Thymus (tissue), 14 donors: ENCODE measurements around the gene CCDC141. TPM values are rescaled to one million over a fixed set of nuclear protein-coding genes. Genes with fewer than 3 reads are reported as not detected.
A peak's percentile ranks its signal among the peaks of the same experiment; 100 is the strongest.
"Not testable (repeated sequence)": the region's sequence is repeated elsewhere in the genome, so short reads cannot be mapped to it uniquely, and the experiment has no call there.

Experiments
- DNase-seq, 9 donors: peaks; one replicate each; pipeline ENCODE4 v3.0.0-alpha.2; 2013; ENCODE audit warnings: low spot score in 9 of 9, low read depth in 6 of 9, missing footprints in 1 of 9
- H3K27ac ChIP-seq, 2 donors: one replicate each; pipeline ENCODE4 v1.5.1; 2013; ENCODE audit warnings: control low read depth in 1 of 2, low read depth in 1 of 2, low read length in 1 of 2, mild to moderate bottlenecking in 1 of 2, moderate library complexity in 1 of 2
- H3K27me3 ChIP-seq, 2 donors: one replicate each; pipeline ENCODE4 v1.5.1; 2013; ENCODE audit warnings: low read length in 1 of 2; ENCODE audit not compliant: control insufficient read depth in 2 of 2, insufficient read depth in 1 of 2
- H3K36me3 ChIP-seq, 2 donors: one replicate each; pipeline ENCODE4 v1.5.1; 2013; ENCODE audit warnings: low read length in 1 of 2, mild to moderate bottlenecking in 1 of 2, moderate library complexity in 1 of 2; ENCODE audit not compliant: control insufficient read depth in 2 of 2, insufficient read depth in 2 of 2
- H3K4me1 ChIP-seq, 2 donors: one replicate each; pipeline ENCODE4 v1.5.1; 2013; ENCODE audit warnings: low read length in 2 of 2; ENCODE audit not compliant: control insufficient read depth in 2 of 2, insufficient read depth in 2 of 2
- H3K4me3 ChIP-seq, 2 donors: one replicate each; pipeline ENCODE4 v1.5.1; 2013; ENCODE audit warnings: low read length in 2 of 2, control low read depth in 1 of 2, mild to moderate bottlenecking in 1 of 2
- H3K9me3 ChIP-seq, 2 donors: one replicate each; pipeline ENCODE4 v1.5.1; 2013; ENCODE audit warnings: low read length in 1 of 2, mild to moderate bottlenecking in 1 of 2; ENCODE audit not compliant: control insufficient read depth in 2 of 2, insufficient read depth in 1 of 2
- WGBS: extraction: QIAGEN DNeasy Blood & Tissue Kit; methylation state at CpG from one replicate; pipeline ENCODE4 v1.1.7; 2013; 5-methylcytosine and 5-hydroxymethylcytosine counted together
- long read RNA-seq, 10 donors: transcript quantifications; one replicate each; lab custom pipeline, GENCODE V29; 2026
- polyA plus RNA-seq: library from polyadenylated mRNA; stranded (reverse); fragments of 200-250 nt; gene quantifications from one replicate; pipeline ENCODE4 v1.2.3, GENCODE V29; 2013
- total RNA-seq: library from RNA; stranded (reverse); fragments of 120-200 nt; gene quantifications from one replicate; pipeline ENCODE4 v1.2.4, GENCODE V29; 2013
- donor health status: healthy.

Gene CCDC141
- 5.8 TPM for total RNA-seq
- polyA plus RNA-seq: 0.84 TPM
- long read RNA-seq, donor 1: 0 reads
- long read RNA-seq, donor 2: 0 reads
- long read RNA-seq, donor 3: 0 reads
- long read RNA-seq, donor 4: 0 reads
- long read RNA-seq, donor 5: 0 reads
- long read RNA-seq, donor 6: 0 reads
- long read RNA-seq, donor 7: 0 reads
- long read RNA-seq, donor 8: 0 reads
- long read RNA-seq, donor 9: 0 reads
- long read RNA-seq, donor 10: 0 reads

- Histone ChIP-seq H3K27me3 (no peaks in the 10 kb centered on the region), H3K36me3 (peaks cover 3 to 5% of the 10 kb centered on the region in 2 donors), H3K27ac (peak within 1 kb of the TSS; percentile 93 to 95), H3K4me3 (peak within 1 kb of the TSS; percentile 59 to 63), H3K9me3 (no peaks in the 10 kb centered on the region), H3K4me1 (peaks cover 14 to 29% of the 10 kb centered on the region in 2 donors)
- WGBS: 3% methylated on average over 12 of the region's 12 CpGs
- DNase-seq: peak in 6 of 9 donors; percentile 33 to 80 (median 57)
Observed at GRCh38 chr2:179049546-179050311, at the start of gene CCDC141. TSS of gene CCDC141 (minus strand) at chr2:179050137. CDS start at chr2:179049941, 196 bp downstream.

GRCh38 chr2:179098080-179098689 is 48.2 kb upstream of the CCDC141 start:
- Histone ChIP-seq H3K27ac (no peak overlapping the region), H3K36me3 (no peaks in the 10 kb centered on the region), H3K9me3 (peaks cover 0 to 1% of the 10 kb centered on the region in 2 donors), H3K27me3 (no peaks in the 10 kb centered on the region), H3K4me3 (no peak overlapping the region), H3K4me1 (peaks cover 12 to 15% of the 10 kb centered on the region in 2 donors)
- 97% methylated on average over 4 of the region's 4 CpGs for WGBS
- DNase-seq: no peak

DNA sequence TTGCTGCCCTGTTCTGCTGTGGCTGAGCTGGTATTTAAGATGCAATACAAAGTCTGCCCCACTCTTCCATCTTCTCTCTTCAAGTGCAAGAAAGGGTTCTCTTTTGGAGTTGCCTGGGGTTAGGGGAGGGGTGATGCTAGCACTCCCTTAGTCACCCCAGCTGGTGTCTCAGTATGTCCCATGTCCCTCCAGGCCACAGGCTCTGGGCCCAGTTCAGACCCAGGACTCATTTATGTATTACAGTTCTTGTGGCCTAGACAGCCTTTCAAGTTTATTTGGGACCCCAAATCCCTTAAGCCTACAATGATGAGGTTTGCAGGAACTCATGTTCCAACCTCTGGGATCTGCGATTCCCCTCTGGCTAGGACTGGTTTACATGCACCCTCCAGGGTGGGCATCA is 47.2 kb upstream of the CCDC141 start:
- H3K27me3 ChIP-seq: no peaks in the 10 kb centered on the region
- no peak overlapping the region for H3K27ac ChIP-seq
- H3K4me1 ChIP-seq: peaks cover 12 to 15% of the 10 kb centered on the region in 2 donors
- H3K36me3 ChIP-seq: no peaks in the 10 kb centered on the region
- H3K9me3 ChIP-seq: peaks cover 0 to 9% of the 10 kb centered on the region in 2 donors
- H3K4me3 ChIP-seq: no peak overlapping the region
- 100% methylated on average over 1 of the region's 1 CpG for WGBS
- no peak for DNase-seq

DNA sequence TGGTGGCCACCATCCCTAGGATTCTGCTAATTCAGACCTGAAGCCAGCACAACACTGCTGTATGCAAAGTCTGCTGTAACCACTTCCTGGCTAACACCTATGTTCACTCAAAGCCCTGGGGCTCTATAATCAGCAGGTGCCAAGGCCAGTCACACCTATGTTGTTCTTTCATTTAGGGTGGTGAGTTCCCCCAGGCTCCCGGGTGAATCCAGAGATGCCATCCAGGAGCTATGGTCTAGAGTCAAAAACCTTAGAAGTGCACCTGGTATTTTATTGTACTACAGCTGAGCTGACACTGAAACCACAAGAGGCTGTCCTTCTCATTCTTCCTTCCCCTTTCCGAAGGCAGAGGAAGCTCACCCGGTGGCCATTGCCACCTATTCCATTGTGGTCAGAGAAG is 46.2 kb upstream of the CCDC141 start:
- H3K36me3 ChIP-seq: no peaks in the 10 kb centered on the region
- peak overlapping the region in 1 of 2 donors; percentile 31 for H3K27ac ChIP-seq
- no peak overlapping the region for H3K4me3 ChIP-seq
- peaks cover 0 to 9% of the 10 kb centered on the region in 2 donors for H3K9me3 ChIP-seq
- 4% methylated on average over 3 of the region's 3 CpGs for WGBS
- peaks cover 12 to 15% of the 10 kb centered on the region in 2 donors for H3K4me1 ChIP-seq
- H3K27me3 ChIP-seq: no peaks in the 10 kb centered on the region
- peak in 4 of 9 donors; percentile 19 to 70 (median 41) for DNase-seq

GRCh38 chr2:179092912-179093311 is 43.0 kb upstream of the CCDC141 start:
- H3K4me1 ChIP-seq: peaks cover 12 to 15% of the 10 kb centered on the region in 2 donors
- not testable (repeated sequence) for H3K36me3 ChIP-seq, H3K9me3 ChIP-seq, H3K4me3 ChIP-seq, H3K27ac ChIP-seq, DNase-seq, H3K27me3 ChIP-seq
- WGBS: 98% methylated on average over 4 of the region's 4 CpGs

GRCh38 chr2:179082697-179083096 is 32.8 kb upstream of the CCDC141 start:
- H3K27ac ChIP-seq: no peak overlapping the region
- no peak for DNase-seq
- H3K36me3 ChIP-seq: no peaks in the 10 kb centered on the region
- no peak overlapping the region for H3K4me3 ChIP-seq
- no peaks in the 10 kb centered on the region for H3K27me3 ChIP-seq
- no peaks in the 10 kb centered on the region for H3K4me1 ChIP-seq
- no peaks in the 10 kb centered on the region for H3K9me3 ChIP-seq
- WGBS: 70% methylated on average over 2 of the region's 2 CpGs

- Histone ChIP-seq H3K4me1 (no peaks in the 10 kb centered on the region), H3K27ac (no peak overlapping the region), H3K27me3 (no peaks in the 10 kb centered on the region), H3K4me3 (no peak overlapping the region), H3K36me3 (no peaks in the 10 kb centered on the region), H3K9me3 (no peaks in the 10 kb centered on the region)
- no peak for DNase-seq
Observed at GRCh38 chr2:179081954-179082353, 32.0 kb upstream of the CCDC141 start.

- Histone ChIP-seq H3K27ac (peak overlapping the region in 1 of 2 donors; percentile 85), H3K27me3 (no peaks in the 10 kb centered on the region), H3K4me3 (no peak overlapping the region), H3K4me1 (peaks cover 14% of the 10 kb centered on the region in 2 donors), H3K36me3 (no peaks in the 10 kb centered on the region), H3K9me3 (peaks cover 0 to 18% of the 10 kb centered on the region in 2 donors)
- WGBS: 14% methylated on average over 3 of the region's 3 CpGs
- peak in 4 of 9 donors; percentile 39 to 70 (median 46) for DNase-seq
Observed at GRCh38 chr2:179072527-179072926, 22.6 kb upstream of the CCDC141 start.

GRCh38 chr2:179071810-179072355 is 21.9 kb upstream of the CCDC141 start:
- 33% methylated on average over 3 of the region's 3 CpGs for WGBS
- no peaks in the 10 kb centered on the region for H3K27me3 ChIP-seq
- no peak overlapping the region for H3K4me3 ChIP-seq
- peaks cover 0 to 25% of the 10 kb centered on the region in 2 donors for H3K9me3 ChIP-seq
- H3K4me1 ChIP-seq: peaks cover 14% of the 10 kb centered on the region in 2 donors
- no peaks in the 10 kb centered on the region for H3K36me3 ChIP-seq
- peak in 1 of 9 donors; percentile 27 for DNase-seq
- H3K27ac ChIP-seq: peak overlapping the region in 1 of 2 donors; percentile 85
